LNCAP (cell line): ENCODE measurements around the gene MRPS26.

ENCODE experiments used
- CTCF ChIP-seq: fragments of 450-650 bp; IDR thresholded peaks from 2 replicates; pipeline ENCODE4 v1.5.1; 2017; ENCODE audit warnings: mild to moderate bottlenecking

MRPS26 gene

GRCh38 chr20:3045816-3046676 is at the start of gene MRPS26:
TSS of gene MRPS26 (plus strand) at chr20:3046052. CDS start at chr20:3046069, 17 bp downstream.
- TF ChIP-seq CTCF: no peak

GRCh38 chr20:2998728-2999127 is 47.1 kb upstream of the MRPS26 start:
- TF ChIP-seq CTCF: no peak

- peak; percentile 65; the same call in 1 of the 2 replicates for TF ChIP-seq CTCF
Observed at GRCh38 chr20:3000852-3001523, 44.9 kb upstream of the MRPS26 start.

- TF ChIP-seq CTCF: no peak
Observed at GRCh38 chr20:3003416-3003815, 42.4 kb upstream of the MRPS26 start.

GRCh38 chr20:3010985-3011723 is 34.7 kb upstream of the MRPS26 start:
- no peak for TF ChIP-seq CTCF

GRCh38 chr20:3011752-3012151 is 34.1 kb upstream of the MRPS26 start:
- TF ChIP-seq CTCF: no peak

GRCh38 chr20:3013771-3014170 is 32.1 kb upstream of the MRPS26 start:
- no peak for TF ChIP-seq CTCF
